NCI-H446 treated with DMSO at 0.1 percent for 48 hours (cell line): ENCODE results near the gene WDTC1.

ENCODE experiments used
- DNase-seq: peaks from one replicate; lab custom pipeline; 2025; lab: John Stamatoyannopoulos, UW

Gene WDTC1

DNA sequence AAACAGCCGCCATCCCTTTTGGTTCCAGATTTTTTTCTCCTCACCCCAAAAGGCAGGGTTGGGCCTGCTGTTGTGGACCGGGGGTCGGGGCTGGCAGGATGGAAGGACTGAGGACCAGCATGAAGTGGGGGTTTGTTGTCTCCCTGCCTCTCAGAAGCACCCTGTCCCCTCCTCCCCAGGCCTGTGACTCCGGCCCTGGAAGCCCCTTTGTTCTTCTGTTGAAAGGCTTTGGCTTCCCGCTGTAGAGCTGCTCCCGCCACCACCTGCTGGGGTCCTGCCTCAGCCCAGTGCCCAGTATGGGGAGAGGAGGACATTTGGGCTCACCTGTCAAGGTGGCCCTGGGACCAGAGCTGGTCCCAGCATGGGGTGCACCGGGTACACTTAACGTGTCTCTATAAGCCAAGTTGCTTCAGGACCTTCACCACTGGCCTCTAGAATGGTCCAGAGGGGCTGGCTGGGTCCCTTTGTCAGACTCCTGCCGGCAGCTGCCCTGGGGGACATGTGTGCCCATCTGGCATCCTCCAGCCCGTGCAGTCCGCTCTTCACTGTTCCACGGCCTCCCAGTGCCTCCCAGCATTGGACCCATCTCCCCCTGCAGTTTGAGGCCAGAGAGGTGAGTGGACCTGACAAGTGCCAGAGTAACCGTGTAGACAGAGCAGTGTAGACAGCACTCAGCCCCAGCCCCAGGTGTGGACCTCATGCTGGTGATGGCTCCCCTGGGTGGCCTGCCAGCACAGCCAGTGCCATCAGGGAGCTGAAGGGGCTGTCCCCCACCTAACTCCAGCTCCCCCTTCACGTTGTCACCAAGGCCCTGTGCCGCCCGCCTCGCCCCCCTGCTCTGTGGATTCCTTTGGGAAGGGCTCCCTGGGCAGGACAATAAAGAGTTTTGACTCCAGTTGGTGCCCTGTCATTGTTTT, 101.3 kb downstream of the WDTC1 start:
- no peak for DNase-seq

DNA sequence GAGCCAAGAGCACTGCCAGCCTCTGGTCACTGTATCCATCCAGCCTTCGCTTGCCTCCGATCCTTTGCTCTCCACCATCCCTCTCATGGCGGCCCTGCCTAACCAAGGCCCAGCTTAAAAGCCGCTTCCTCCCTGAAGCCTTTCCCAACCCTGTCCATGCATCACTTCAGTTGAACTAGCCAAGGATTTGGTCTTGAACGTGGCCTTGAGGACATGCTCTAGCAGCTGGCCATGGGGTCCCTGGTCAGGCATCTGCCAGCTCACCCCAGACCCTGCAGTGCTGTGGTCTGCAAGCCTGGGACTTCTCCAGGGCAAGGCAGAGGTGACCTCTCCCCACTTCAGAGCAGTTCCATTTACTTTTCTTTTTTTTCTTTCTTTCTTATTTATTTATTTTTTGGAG, 102.3 kb downstream of the WDTC1 start:
- no peak for DNase-seq

DNA sequence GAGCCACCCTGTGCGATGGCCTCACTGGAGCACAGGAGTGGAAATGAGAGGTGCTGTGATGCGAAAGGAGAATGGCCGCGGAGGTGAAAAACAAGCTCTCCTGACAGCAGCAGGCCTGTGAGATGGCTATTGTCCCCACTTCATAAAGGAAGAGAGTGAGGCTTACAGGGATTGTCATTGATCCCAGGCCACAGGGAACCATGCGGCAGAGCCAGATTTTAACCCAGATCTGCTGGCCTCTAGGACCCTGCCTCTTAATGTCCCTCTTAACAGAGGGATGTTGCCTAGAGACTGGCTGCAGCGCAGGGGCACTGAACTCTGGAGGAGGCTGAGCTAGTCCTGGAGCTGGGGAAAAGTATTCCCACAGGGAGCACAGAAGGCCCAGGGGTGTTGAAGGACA, 104.3 kb downstream of the WDTC1 start:
- no peak for DNase-seq

DNA sequence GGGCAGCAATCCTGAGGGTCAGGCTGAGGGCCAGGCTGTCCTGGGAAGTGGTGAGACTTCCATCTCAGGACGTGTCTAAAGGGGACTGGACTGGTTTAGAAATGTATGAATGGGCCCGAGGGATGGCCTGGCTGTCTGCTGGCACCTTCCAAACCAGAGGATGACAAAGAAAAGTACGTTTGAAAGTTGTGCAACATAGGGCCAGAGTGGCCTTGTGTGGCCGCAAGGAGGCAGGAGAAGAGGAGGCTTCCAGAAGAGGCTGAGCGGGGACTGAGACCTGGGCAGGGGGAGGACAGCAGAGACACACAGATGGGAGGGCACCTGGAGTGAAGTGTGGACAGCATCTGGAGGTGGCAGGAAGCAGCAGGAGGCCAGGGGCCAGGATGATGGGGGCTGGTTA, 104.8 kb downstream of the WDTC1 start:
- no peak for DNase-seq

DNA sequence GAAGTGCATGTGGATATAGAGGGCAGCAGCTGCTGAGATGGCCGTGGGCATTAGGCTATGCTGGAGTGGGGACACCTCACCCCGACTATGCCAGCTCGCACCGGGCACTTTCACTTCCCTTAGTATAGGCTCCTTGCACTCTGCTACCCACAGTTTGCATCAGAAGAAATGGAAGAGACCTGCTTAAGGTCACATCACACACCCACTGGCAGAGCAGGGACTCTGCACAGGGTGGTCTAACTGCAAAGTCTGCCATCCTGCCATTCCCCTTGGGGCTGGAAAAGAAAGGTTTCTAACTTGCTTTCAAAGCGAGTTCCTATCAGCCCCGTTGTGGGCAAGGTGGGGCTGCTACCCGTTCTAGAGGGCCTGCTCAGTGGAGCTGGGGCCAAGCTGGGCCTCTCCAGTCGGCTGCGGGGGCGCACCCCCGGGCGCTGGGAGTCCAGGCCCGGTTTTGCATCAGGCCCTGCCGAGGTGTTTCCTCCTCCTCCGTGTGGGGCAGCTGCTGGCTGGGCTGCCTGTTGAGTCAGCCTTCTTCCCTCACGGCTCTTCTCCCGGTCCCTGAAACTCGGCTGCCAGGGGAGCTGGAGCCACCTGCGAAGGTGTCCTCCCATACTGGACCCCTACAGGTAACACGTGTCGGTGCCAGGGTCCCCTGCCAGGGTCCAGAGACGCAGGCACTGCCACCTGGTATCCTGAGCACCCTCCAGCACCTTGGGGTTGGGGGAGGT, 107.3 kb downstream of the WDTC1 start, which contains the start of gene SYTL1:
TSS of gene SYTL1 (plus strand) at position 498 of the 728 bp plus-strand sequence. CDS start 3,313 bp downstream, outside the sequence.
- peak; percentile 19 for DNase-seq

DNA sequence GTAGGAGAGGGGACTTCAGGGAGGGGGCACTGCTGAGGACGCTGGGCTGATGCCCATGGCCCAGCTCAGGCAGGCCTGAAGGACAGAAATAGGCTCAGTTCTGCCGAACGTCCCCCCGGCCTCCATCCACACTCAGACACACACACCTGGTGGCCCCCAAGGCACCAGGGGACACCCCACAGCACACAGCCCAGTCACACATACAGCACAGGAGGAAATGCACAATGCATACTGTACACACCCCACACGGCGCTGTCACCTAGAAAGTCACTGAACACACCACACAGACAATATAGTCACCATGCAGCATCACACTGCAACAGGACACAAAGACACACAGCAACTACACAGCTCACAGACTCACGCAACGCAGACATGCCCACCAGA, 108.0 kb downstream of the WDTC1 start:
- DNase-seq = no peak

DNA sequence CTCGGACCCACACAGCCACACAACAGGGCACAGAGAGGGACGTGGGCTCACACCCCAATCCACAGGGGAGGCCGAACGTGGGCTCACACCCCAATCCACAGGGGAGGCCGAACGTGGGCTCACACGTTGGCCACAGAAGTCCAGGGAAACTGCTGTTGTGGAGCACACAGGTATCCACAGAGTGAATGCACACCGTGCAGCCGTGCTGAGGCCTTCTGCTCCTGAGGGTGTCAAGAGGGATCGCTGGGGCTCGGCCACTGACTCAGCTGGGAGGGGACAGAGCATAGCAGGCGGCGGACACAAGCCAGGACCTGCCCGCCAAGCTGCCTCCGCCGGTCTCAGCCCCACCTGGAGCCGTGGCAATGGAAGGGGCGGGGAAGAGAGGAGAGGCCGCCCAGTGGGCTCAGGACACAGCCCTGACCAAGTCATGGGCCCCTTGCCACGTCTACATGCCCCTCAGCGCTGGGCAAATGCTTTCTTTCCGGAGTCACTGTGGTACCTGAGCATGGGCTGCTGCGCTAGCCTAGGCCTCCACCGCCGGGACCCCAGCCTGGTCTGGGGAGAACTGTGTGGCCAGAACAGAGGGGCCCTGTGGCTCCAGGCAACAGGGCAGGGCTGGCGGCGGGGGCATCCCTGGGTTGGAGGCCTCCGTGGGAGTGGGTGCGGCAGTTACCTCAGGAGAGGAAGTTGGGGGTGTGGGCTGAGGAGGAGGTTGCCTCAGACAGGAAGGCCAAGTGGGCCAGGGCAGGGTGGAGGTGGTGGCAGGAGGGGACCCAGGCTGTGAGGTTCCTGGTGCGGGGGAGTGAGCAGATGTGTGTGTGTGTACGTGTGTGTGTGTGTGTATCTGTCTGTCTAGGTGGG, 108.6 kb downstream of the WDTC1 start:
- DNase-seq = no peak

DNA sequence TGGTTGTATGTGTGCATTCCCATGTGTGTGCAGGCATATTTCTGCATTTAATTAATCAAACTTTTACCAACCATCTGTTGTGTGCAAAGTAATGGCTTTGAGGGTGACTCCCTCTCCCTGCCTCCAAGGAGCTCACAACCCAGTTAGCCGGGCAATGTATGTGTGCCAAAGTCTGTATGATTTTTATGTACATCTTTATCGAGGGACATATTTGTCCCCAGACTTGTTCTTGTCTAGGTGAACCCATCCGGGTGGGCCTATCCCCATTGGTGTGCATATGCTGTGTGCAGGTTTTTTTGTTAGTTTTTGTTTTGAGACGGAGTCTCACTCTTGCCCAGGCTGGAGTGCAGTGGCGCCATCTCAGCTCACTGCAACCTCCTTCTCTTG, 109.2 kb downstream of the WDTC1 start:
- DNase-seq = no peak

DNA sequence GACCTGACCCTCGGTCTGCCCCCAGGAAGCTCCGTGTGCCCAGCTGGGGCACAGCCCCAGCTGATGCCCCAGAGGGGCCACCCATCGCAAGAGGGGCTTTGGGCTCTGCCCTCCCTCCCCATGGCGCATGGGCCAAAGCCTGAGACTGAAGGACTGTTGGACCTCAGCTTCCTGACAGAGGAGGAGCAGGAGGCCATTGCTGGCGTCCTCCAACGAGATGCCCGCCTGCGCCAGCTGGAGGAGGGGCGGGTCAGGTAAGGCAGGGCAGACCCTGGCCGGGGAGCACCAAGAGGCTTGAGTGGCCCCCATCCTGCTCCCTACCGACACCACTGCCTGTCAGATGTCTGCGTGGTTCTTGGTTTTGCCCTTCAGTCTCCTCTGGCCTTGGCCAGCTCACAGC, 110.8 kb downstream of the WDTC1 start:
- DNase-seq = no peak

DNA sequence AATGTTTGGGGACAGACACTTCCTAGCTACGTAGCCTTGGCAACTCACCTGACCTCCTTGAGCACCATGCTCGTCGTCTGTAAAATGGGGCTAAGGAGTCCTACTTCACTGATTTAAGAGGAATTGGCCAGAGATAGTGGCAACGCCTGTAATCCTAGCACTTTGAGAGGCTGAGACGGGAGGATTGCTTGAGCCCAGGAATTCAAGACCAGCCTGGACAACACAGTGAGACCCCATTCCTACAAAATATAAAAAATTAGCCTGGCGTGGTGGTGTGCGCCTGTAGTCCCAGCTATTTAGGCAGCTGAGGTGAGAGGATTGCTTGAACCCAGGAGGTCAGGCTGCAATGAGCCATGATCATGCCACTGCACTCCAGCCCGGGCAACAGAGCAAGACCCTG, 111.9 kb downstream of the WDTC1 start:
- DNase-seq = no peak

DNA sequence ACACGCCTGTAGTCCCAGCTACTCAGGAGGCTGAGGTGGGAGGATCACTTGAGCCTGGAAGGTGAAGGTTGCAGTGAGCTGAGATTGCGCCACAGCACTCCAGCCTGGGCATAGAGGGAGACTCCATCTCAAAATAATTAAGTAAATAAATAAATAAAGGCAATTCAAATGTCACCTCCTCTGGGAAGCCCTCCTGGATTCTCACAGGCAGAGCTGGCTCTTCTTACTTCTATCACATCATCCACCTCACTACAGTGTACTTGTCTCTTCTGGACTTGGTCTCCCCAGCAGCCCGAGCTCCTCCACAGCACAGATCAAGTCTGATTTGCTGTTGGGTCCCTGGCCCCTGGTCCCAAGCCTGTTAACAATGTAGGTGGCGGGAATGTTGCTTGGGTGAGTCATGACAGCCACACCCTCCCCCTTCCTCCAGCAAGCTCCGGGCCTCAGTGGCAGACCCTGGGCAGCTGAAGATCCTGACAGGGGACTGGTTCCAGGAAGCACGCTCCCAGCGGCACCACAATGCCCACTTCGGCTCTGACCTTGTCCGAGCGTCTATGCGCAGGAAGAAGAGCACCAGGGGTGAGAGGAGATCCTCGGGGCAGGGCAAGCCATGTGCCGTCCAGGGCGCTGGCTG, 112.7 kb downstream of the WDTC1 start:
- no peak for DNase-seq

DNA sequence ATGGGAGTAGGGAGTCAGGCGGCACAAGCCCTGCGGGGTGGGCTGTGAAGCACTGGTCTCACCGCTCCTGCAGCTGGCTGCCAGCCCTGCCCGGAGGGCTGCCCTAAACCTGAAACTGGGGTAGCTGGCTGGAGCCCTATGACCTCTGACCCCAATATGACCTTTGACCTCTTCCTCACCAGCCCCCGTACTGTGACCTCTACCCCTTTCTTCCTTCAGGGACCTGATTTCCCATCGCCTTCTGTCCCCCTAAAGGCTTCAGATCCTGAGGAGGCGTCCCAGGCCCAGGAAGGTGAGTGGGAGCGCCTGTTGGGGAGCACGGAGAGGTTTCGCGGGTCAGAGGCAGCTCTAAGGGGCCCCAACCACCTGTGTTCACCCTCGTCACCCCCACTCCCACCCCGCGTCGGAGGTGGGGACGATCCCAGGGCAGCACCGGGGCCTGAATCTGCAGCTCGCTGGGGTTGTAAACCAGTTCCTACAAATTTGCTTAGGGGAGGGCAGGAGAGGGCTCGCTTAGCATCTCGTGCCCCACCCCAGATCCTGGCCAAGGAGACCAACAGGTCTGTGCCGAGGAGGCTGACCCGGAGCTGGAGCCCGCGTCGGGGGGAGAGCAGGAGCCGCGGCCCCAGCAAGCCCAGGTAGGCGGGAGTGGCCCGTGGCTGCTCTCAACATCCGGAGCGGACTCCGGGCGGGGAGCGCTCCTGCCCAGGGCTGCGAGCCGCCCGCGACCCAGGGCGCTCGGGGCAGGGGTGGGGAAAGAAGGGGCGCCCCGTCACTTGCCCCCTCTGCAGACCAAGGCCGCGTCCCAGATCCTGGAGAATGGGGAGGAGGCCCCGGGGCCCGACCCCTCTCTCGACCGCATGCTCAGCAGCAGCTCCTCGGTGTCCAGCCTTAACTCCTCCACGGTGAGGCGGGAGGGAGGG, 114.7 kb downstream of the WDTC1 start:
- no peak for DNase-seq

DNA sequence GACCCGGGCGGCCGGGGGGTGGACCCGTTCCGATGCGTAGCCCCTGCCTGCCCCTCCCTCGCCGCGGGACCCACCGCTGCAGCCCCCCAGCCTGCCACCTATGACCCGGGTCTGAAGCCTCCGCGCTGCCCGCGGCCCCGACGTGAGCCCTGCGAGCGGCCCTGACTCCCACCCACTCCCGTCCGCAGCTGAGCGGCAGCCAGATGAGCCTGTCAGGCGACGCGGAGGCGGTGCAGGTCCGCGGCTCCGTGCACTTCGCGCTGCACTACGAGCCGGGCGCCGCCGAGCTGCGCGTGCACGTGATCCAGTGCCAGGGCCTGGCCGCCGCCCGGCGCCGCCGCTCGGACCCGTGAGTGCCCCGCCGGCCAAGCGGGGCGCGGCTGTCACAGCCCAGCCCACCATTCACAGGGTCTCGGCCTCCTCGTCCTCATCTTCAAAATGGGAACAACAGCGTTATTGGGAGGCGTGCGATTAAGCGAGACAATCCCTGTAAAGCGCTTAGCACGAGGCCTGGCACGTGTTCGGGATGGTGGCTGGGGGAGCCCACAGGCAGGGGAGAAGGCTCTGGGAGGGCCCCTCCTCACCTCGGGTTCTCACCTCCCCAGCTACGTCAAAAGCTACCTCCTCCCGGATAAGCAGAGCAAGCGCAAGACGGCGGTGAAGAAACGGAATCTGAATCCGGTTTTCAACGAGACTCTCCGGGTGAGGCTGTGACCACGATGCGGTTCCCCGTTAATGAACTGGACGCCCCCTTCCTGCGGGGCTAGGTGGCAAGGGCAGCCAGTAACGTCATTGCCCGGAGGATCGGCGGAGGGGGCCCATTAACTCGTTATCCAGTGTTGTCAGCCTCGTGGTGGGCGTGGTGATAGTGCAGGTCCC, 115.6 kb downstream of the WDTC1 start:
- DNase-seq = no peak

DNA sequence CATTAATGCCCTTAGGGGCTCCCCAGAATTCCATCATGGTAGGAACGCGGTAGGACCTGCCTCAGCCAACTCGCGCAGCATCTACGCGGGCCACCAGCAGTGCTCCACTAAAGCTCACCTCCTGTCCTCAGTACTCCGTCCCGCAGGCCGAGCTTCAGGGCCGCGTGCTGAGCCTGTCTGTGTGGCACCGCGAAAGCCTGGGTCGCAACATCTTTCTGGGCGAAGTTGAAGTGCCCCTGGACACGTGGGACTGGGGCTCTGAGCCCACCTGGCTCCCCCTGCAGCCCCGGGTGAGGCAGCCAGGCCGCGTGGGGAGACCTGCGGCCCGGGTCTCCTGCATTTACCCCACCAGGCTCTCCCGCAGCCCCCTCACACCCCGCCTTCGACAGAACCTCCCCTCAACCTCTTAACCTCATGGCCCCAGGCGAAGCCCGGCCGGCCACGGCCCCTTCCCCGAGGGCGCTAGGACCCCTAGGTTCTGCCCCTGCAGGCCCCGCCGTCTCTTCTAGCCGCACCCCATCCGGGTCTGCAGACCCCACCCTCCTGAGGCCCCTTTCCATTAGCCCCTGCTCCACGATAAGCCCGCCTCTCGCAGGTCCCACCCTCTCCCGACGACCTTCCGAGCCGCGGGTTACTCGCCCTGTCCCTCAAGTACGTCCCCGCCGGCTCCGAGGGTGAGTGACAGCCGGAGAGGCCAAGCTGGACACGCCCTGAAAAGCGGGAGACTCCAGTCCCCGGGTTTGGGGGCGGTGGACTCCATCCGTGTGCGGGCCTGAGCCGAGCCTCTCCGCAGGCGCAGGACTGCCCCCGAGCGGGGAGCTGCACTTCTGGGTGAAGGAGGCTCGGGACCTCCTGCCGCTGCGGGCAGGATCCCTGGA, 116.5 kb downstream of the WDTC1 start:
- no peak for DNase-seq

DNA sequence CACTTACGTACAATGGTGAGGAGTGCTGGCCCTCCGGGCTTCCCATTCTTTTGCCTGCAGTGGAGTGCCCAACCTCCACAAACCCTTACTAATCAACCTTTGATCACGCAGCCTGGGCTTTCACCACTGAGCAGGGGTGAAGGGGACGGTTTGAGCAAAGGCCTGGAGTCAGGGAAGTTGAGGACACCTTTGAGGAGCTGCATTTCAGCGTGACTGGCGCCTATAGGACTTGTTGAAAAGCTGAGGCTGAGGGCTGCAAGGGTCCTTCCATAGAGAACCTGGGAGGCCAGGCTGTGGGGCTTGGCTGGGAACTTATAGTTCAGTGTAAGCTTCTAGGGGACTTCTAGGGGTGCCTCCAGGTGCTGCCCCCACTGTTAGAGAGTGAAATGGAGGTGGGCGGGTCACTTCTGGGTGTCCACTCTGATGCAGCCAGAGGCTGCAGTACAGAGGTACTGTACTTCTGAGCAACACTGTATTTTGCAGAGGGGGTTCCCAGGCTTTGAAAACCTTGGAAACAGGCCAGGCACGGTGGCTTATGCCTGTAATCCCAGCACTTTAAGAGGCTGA, 117.2 kb downstream of the WDTC1 start:
- no peak for DNase-seq

DNA sequence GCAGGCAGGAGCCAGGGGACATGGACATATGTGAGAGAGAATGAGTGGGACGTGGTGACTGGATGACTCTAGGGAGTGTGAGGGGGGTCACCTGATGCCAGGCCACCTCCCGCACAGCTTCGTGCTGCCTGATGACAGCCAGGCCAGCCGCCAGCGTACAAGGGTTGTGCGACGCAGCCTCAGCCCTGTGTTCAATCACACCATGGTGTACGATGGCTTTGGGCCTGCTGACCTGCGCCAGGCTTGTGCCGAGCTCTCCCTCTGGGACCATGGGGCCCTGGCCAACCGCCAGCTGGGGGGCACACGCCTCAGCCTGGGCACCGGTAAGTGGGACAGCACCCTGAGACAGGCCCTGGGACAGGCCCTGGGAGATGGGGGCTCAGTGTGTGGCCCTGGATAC, 118.7 kb downstream of the WDTC1 start:
- no peak for DNase-seq

DNA sequence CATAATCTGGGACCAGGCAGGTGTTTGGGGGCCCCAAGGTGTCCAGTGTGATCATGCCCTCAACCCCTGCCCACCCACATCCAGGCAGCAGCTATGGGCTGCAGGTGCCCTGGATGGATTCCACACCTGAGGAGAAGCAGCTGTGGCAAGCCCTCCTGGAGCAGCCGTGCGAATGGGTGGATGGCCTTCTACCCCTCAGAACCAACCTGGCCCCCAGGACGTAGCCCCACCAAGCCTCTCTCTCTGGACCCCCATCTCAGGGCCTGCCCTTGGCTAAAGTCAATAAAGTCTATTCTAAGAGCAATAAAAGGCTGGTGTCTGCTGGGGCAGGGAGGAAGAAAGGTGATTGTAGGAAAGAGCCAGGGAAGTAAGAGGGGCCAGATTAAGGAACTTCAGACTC, 119.2 kb downstream of the WDTC1 start:
- DNase-seq = no peak

DNA sequence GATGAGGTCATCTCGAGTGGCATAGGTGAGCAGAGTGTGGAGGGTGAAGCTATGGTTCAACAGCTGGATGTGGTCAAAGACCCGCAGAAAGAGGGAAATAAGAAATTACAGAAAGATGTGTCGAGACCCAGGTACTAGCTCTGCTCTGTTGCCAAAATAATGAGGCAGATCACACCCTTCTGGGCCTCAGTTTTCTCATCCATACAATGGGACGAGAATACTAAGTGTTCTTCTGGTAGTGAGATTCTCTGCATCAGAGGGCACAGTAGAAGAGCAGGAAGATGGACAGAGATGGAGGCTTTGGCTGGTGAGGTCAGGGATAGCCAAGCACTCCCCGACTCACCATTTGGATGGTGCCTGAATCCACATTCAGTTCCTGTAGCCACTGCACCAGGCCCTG, 121.3 kb downstream of the WDTC1 start:
- no peak for DNase-seq

DNA sequence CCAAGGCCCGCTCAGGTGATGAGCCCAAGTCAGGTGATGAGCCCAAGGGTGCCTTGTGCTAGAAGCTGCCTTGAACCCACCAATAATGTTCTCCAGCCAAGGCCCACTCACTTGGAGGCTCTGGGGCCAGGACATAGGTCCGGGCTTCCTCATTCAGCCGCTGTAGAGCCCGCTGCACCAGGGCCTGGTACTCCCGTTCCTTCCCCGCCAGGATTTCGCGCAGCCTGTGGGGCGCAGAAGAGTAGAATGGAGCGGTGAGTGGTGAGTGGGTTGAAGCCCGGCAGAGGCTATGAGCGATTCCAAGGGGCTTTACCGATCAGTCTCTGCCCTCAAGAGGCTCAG, 121.8 kb downstream of the WDTC1 start:
- DNase-seq = no peak
